Measurements from ENCODE around the gene ZNF438.
"Not testable (repeated sequence)": the region's sequence is repeated elsewhere in the genome, so short reads cannot be mapped to it uniquely, and the experiment has no call there.

Gene ZNF438

DNA sequence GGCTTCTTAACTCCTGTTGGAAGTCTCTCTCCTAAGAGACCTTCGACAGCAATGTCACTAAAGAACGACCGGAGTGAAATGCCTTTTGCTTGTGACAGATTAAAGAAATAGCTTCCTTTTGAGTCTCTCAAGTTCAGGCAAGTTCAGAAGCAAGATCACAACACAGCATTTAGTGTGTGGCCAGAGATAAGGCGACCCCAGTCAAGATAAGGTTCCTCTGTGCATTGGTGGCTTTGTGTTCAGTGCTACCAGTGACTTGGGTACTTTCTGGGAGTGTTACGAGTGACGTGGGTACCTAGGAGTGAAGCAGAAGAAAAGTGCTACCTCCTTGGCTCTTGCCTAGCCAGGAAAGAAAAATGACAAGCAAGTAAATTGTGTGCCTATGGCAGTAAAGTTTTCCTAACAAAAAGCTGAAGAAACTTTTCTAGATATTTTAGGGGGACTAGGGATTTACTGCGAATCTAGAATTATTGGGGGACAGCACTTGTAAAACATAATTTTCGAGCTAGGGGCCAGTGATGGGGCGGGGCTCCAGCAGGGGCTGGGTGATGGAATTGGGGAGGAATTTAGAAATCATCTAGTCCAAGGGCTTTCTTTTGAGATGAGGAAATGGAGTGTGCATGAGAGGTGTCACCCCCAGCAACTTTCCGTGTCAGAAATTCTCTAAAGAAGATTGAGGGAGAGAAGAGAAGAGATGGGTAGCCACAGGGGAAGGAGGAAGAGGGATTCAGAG is 210.2 kb downstream of the ZNF438 start:
- DNase-seq: no peak

DNA sequence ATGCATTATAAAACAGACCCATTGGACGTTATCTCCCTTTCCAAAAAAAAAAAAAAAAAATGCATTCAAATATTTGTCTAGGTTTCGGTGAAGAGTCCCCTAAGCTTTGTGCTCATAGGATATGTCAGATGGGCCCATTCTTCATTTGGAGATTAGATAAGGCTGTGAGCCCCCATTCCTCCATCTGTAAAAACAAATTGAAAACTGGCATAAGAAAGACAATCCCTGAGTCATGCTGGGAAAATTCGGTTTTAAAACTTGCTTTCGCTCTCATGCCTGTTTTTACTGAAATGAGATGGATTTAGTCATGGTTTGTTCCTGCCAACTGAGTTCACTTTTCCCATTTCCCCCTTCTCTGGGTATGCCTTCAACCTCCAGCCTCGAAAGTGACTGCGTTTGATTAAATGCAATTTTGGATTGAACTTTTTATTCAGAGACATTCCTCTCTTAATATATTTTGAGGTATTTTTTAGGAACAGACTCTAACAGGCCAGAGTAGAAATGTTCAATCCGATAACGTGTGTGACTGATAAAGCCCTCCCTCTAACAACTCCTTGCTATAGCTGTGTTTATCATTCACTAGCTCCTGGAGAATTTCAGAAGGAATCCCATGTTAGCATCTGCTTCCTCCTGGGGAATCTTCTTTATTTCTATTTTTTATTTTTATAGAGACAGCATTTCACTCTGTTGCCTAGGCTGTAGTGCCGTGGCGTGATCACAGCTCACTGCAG is 211.2 kb downstream of the ZNF438 start:
- DNase-seq: no peak

DNA sequence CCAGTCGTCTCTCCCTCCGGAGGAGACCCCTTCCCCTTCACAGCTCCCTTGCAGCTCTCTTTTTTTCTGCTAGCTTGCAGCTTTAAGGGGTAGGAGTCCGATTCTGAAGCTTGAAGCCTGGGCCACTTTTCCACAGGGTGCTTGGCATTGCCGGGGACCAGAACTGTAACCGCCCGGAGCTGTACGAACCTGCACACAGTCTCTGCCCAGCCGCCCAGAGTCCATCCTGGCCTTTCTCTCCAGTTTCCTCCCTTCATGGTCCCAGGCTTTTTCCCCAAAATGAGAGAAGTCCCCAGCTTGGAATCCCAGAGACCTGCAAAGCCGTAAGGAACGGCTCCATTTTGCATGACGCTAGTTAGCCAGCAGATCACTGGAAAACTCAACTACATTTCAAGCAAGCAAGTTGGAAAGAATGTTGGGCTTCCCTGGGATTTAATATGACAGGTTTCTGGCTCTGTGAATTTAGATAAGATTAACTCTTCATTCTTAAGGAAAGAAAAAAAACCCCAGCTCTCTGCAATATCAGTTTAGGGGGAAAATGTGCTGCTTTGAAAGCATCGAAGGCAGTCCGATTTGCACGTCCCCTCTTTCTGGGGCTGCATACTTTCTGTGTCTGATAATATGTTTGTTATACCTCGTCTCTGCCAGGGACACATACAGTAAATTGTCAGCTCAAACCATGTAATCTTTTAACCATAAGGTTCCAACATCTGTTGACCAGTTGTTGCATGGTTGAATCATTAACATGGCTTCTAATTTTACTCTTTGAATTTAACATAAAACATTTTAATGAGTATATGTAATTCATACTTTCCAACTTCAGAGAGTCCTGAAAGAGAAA is 212.1 kb downstream of the ZNF438 start:
- DNase-seq: no peak

DNA sequence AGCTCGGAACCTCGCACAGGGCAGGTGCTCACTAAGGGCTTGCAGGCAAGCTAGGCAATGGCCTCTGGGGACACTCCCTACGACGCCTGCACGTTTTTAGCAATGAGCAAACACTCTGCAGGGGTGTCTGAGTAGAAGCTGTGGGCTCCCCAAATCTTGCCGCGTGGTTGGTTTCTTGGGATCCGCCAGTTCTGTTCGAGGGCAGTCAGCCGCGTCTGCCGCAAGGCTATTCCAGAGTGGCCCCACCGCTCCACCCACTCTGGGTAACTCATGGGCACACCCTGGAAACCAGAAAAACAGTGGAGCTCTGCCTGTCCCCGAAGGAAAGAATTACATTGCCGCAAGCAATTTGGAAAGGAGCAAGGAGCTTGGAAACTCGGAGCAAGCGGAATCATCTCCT is 212.8 kb downstream of the ZNF438 start:
- DNase-seq: no peak

DNA sequence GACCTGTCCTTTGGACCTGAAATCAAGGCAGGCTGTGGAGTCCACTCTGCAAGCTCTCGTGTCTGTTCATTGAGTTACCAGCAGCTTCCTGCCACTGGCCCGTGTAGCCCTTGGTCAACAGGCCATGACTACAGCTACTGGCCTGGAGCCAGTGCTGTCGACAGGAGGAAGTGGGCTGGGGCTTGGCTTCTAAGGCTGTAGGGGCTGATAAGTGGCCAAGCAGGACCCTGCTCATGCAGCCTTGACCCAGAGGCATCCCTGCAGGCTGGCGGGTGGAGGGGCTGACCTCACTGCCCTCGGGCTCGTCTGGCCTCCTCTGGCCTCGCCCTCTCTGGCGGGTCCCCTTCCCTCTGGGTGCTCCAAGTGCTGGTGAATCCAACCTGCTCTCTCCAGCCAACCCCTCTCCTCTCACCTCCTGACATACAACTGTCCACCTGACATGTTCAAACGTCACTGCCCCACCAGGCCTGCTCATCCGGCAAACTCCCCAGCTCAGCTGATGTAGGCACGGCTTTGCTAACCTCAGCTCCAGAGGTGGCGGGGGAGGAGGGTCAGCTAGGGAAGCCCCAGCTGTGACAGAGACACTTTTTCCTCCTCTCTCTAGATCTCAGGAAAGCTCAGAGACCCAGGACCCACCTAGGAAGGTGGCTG is 213.5 kb downstream of the ZNF438 start:
- no peak for DNase-seq

DNA sequence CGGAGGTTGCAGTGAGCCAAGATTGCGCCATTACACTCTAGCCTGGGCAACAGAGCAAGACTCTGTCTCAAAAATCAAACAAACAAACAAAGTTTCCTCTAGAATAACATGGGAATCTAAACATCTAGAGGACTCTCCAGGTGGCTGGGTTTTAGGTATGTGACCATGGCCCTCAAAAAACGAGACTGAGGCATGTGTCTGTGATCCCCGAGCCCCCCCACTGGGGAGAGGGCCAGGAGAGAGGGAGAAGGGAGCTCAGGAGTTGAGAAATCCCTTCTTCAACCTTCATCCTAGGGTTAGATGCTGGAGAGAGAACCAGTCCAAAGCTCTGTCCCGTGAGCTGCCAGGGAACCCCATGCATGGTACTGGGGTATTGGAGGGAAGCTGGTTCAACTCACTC is 214.1 kb downstream of the ZNF438 start:
- DNase-seq: no peak

DNA sequence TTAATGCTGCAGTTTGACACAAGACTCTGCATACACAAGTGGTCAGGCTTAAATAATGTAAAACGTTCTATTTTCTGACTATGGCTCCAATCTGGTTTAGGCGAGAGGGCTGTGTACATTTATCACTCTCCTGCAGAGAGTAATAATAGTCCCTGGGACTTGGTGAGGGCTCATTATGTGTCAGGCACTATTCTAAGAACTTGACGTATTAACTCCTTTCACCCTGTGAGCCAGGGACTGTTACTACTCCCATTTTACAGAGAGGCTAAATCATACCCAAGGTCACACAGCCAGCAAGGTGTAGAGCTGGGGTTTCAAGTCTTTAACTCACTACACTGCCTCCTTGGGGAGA is 214.9 kb downstream of the ZNF438 start:
- no peak for DNase-seq

DNA sequence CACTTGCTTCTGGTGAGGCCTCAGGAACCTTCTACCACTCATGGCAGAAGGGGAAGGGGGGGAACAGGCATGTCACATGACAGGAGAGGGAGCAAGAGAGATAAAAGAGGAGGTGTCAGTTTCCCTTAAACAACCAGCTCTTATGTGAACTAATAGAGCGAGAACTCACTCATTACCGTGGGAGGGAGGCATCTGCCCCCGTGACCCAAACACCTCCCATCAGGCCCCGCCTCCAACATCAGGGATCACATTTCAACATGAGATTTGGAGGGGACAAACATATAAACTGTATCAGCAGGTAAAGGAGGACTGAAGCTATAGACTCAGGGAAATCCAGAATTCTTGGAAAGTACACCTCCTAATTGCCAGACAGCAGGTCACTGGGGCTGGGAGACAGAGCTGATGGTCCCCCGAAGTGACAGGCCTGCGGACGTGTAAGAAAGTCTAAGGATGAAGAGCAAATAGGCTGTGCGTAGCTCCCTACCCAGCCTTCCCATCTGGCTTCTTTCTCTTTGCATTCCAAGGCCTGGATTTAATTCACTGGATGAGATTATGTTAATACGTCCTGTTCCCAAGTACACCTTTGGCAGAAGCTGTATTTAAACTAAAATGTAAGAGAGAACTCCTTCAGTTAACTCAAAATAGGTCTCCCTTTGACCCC is 215.4 kb downstream of the ZNF438 start:
- DNase-seq: no peak

DNA sequence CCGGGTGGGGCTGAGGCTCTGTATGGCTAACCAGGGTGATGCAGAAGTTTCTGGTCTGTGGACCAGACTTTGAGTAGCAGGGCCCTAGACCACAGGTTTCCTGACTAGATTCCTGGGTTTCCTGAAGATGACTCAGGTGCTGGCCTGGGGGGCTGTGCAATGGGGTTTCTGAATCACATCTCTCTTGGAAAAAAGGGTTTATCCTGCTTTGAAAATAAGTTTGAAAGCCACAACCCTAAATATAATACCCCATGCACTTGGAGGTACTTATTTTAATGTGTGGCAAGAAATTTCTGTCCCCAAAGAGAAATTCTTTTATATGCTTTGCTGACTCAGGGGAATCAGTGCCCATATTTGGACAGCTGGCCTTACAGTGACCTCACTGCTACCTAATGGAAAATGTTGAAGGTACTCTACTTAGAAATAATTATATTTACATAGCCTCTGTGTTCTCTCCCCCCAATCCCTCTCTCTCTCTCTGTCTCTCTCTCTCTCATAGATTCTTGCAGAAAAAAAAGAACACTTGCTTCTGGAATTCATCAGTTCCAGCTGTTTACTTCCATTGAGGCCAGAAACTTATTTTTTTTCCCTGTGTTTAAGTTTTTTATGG is 217.7 kb downstream of the ZNF438 start:
- DNase-seq: no peak

DNA sequence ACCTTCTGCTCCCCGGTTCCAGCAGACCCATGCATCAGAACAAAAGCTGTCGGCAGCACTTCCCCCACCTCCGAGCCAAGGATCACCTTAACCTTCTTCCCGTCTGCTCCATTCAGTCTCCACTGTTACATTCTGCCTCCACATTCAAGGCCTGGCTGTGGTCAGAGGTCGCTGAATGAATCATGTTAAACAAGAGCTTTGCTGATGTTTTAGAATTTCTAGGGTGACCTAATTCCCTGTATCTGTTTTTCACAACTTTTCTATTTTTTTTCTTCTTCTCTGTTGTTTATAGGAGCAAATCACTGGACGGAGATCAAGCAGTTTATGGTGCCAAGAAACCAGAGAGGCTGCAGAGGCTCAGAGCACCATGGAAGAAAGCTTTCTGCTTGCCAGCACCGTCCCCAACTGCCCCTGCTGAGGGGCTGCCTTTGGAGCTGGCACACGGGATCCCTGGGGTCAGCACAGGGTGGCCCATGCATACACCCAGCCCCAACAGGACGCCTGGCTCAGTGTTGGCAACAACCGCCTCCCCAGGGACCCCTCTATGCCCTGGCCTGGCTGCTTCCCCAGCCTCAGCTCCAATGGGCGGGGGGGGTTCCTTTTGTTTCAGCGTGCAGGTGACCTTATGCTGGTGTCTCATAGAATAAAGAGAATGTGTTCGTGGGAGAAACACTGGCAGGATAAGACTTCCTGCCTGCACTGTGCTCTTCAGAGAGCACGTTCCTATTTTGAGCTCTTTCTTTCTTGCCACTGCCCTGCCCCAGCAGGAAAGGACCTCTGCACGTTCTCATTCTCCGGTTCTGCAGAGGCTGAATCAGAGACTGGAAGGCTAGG is 219.4 kb downstream of the ZNF438 start:
- DNase-seq: no peak

DNA sequence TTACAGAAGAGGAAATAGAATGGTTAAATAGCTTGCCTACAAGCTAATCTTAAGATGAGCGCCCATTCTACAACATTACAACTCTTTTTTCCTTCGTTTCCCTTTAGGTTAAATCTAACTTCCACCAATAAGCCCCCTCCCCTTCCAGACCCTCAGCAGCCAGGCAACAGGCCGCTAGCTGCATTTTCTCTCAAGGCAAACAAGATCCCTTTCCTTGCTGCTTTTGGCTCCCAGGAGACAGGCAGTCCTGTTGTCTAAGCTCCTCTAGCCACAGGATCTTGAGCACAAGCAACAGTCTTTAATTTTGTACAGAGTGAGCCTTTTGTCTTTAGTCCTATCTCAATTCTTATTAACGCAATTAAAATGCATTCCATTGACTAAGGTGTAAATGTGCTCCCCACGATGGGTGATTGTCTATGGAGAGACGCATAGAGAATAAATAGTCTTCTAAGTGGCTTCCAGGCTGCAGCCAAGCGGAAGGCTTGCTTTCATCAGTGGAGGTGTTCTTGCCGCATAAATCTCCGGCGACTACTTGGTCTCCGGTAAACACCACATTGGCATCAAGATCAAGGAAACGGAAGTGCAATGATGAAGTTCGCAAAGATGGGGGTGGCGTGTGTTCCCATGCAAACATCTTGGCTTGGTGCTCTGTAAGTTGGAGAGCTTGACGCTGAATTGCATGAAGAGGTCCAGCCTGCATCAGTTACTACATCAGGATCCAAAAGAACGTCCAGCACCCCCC is 220.2 kb downstream of the ZNF438 start:
- DNase-seq: no peak

DNA sequence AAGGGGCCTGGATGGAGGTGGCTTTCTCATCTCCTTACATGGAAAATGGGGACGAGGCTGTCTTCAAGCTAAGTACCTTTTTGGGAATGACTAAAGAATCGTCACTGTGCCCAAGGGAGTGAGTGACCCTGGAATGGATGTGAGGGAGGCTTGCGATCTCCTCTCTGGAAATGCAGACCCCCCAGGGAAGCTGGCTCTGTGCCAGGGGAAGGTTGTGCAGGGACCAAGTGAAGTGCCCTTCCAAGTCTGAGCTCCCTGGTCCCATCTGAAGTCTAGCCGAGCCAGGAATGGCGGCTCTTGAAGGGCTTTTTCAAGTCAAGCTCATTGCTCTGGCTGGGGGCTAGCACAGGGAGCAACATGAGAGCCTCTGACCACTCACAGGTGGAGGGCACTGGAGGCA is 221.2 kb downstream of the ZNF438 start:
- DNase-seq: no peak

DNA sequence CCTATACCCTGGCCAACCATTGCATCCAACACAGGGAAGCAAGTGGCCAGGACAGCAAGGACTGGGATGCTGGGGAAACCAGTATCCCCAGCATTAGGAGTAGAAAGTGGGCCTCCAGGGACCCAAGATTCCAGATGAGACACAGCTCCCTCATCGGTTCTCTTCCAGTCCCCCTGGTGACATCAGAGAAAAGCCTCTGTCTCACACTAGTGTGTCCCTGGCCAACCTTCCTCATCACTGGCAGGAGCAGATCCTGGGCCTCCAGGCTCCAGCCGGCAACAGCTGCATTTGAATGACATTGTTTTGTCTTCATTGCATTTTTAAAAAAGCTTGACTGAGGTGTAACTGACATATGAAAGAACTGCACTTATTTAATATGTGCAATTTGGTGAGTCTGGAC is 224.8 kb downstream of the ZNF438 start:
- DNase-seq: no peak

DNA sequence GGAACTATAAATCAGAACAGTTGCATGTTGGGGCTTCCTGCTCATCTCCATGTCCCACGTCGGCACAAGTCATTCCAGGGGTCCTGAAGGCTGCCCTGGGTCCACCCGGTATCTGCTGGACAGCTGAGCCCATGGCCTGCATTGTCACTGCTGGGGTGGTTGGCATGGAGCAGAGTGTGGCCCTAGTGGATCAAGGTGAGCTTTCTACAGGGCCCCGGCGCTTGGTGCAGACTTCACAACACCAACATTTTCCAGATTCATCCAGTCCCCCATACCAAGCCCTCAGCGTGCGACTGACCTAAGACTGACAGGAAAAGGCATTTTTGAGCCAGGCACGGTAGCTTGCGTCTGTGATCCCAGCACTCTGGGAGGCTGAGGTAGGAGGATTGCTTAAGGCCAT is 226.6 kb downstream of the ZNF438 start:
- no peak for DNase-seq

DNA sequence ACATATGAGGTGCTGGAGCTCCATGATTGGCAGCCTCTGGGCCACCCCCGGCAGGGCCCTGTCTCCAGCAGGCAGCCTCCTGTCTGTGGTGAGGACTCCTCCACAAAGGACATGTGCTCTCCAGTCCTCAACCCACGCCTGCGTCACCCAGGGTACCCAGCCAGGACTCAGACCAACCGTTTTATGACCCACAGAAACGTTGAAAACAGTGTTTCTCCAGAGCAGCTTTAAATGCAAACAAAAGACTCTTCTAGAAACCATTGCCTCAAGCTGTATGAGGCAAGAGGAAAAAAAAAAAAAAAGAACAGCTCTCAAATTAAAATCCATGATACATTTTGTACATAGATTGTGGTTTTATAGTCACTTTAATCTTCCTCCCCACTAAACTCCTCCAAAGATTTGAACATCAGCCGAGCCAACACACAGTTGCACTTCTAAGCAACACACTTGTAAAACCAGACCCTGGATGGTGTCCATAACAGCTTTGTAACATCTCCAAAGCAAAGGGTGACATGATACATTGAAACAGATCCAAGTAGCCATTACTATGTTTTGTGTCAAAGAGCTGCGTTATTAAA is 227.1 kb downstream of the ZNF438 start:
- no peak for DNase-seq

DNA sequence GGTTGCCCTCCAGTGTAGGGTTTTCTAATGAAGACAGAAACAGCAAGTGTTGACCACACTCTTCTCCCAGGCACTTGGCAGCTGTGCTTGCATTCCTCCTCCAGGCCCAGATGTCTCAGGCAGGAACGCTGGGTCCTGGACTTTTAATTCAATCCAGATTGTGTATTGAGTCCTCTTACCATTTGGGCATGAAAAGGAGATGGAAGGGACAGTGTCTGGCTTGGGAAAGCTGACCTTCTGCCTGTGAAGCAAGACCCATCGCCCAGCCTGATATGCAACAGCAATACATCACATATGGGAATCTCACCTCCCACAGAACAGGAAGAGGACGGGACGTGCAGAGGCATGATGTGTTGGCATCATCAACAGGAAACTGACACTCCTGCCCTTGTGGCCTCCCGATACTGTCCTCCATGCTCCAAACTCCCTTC is 227.8 kb downstream of the ZNF438 start:
- DNase-seq: no peak

DNA sequence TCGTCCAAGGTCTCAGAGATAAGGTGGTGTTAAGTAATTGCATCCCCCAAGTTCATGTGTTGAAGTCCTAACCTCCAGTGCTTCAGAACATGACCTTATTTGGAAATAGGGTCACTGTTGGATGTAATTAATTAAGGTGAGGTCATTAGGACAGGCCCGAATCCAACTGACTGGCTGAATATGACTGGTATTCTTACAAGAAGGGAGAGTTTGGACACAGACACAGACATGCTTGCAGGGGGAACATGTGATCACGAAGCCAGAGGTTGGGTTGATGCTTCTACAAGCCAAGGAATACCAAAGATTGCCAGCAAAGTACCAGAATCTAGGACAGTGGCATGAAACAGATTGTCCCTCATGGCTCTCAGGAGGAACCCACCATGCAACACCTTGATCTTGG is 228.6 kb downstream of the ZNF438 start:
- DNase-seq: no peak

DNA sequence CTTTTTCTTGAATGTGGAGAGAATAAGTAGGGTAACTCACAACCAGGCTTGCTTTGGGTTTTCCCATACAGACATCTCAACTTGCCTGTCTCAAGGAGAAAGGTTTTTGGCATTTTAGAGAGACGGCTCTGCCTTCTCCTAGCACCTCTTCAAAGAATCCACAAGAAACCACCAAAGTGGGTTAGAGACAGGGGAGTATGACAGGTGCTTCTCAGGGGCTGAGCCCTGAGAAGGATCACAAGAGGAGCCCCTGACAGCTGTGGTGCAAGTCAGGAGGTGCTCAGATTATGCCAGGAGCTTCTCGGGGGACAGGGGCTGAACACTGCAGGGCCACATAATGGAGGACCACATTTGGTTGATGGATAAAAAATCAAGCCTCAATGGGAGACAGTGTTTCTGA is 231.3 kb downstream of the ZNF438 start:
- DNase-seq: no peak

DNA sequence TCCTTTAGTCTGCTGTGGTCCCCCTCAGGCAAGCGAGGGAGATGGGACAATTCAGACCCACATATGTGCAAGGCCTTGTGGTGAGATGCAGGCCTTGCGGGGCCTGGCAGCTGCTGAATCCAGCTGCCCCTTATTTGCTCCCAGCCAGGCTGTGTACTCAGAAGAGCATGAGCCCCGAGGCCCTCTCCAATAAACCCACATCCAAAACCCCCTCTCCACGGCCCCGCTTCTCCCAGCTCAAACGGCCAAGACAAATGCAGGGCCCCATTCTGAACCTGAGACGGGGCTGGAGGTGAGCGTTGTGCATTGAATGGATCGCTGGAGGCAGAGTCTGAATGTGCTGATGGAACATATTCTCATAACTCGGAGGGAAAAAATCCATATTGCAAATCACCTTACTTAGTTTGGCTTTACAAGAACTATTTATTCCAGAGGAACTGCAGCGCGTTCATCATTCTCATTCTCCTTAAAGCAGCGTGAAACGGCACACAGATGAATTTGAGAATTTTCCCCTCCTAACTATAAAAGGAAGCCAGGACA is 232.9 kb downstream of the ZNF438 start:
- DNase-seq: no peak

DNA sequence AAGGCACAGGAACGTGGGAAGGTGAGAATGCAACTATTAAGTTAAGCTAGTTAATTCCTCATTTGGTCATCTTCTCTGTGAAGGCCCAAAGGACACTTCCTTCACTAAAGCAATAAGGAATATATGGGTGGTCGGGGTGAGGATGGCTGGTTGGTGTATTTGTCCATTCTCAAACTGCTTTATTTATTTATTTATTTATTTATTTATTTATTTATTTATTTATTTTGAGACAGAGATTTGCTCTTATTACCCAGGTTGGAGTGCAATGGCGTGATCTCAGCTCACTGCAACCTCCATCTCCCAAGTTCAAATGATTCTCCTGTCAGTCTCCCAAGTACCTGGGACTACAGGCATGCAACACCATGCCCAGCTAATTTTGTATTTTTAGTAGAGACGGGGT is 236.6 kb downstream of the ZNF438 start:
- not testable (repeated sequence) for DNase-seq

Data from activated CD8-positive, alpha-beta memory T cell treated with anti-CD3 and anti-CD28 coated beads, Interleukin-2, amount 50 U/mL, for 48 hours (primary cell).